GM23248 (cell line): ENCODE data around the gene MALAT1. TPM values are rescaled to one million over a fixed set of nuclear protein-coding genes. Genes with fewer than 3 reads are reported as not detected.

Experiments
- DNase-seq: peaks from one replicate; pipeline ENCODE4 v3.0.0-alpha.2; 2015
- H2AFZ ChIP-seq: fragments of 200-600 bp; sonication (generic); 2 replicates; pipeline ENCODE4 v1.6.1; 2016; ENCODE audit warnings: antibody characterized with exemption
- H3F3A ChIP-seq: fragments of 200-600 bp; sonication (generic); 2 replicates; pipeline ENCODE4 v1.6.1; 2016; ENCODE audit warnings: mild to moderate bottlenecking, antibody characterized with exemption, mixed run types; ENCODE audit not compliant: insufficient read depth
- H3K27ac ChIP-seq: fragments of 200-600 bp; sonication (generic); 2 replicates; pipeline ENCODE4 v1.5.1; 2016; ENCODE audit warnings: mild to moderate bottlenecking
- H3K27me3 ChIP-seq: fragments of 200-600 bp; sonication (generic); replicated peaks from 2 replicates; pipeline ENCODE4 v1.6.1; 2016; ENCODE audit warnings: mild to moderate bottlenecking; ENCODE audit not compliant: insufficient read depth
- H3K36me3 ChIP-seq: fragments of 200-600 bp; sonication (generic); 2 replicates; pipeline ENCODE4 v1.6.1; 2016; ENCODE audit warnings: low read depth, mild to moderate bottlenecking
- H3K4me1 ChIP-seq: fragments of 200-600 bp; sonication (generic); 2 replicates; pipeline ENCODE4 v1.6.1; 2016; ENCODE audit warnings: mild to moderate bottlenecking; ENCODE audit not compliant: insufficient read depth
- H3K4me2 ChIP-seq: fragments of 200-600 bp; sonication (generic); one replicate; pipeline ENCODE4 v1.6.1; 2016; ENCODE audit warnings: mild to moderate bottlenecking; ENCODE audit not compliant: unreplicated experiment
- H3K4me3 ChIP-seq: fragments of 200-600 bp; sonication (generic); 2 replicates; pipeline ENCODE4 v1.5.1; 2016; ENCODE audit warnings: mild to moderate bottlenecking
- H3K79me2 ChIP-seq: fragments of 200-600 bp; sonication (generic); 2 replicates; pipeline ENCODE4 v1.6.1; 2016; ENCODE audit warnings: mild to moderate bottlenecking; ENCODE audit not compliant: insufficient read depth
- H3K9ac ChIP-seq: fragments of 200-600 bp; sonication (generic); 2 replicates; pipeline ENCODE4 v1.6.1; 2016; ENCODE audit warnings: mild to moderate bottlenecking
- H3K9me2 ChIP-seq: fragments of 200-600 bp; sonication (generic); 2 replicates; pipeline ENCODE4 v1.6.1; 2016; ENCODE audit warnings: mixed run types, mild to moderate bottlenecking, moderate library complexity; ENCODE audit not compliant: insufficient read depth
- H3K9me3 ChIP-seq: fragments of 200-600 bp; sonication (generic); one replicate; pipeline ENCODE4 v1.6.1; 2017; ENCODE audit warnings: low read depth
- H4K20me1 ChIP-seq: fragments of 200-600 bp; sonication (generic); 2 replicates; pipeline ENCODE4 v1.6.0; 2016; ENCODE audit not compliant: insufficient read depth
- EZH2 ChIP-seq: fragments of 200-600 bp; sonication (generic); IDR thresholded peaks from 2 replicates; pipeline ENCODE4 v1.6.1; 2018; ENCODE audit warnings: antibody characterized with exemption, mild to moderate bottlenecking; ENCODE audit not compliant: insufficient read depth, poor library complexity, severe bottlenecking
- EZH2phosphoT487 ChIP-seq: fragments of 200-600 bp; sonication (generic); IDR thresholded peaks from 2 replicates; pipeline ENCODE4 v1.6.1; 2018; ENCODE audit warnings: antibody characterized with exemption, moderate library complexity, mild to moderate bottlenecking, low read depth; ENCODE audit not compliant: insufficient read depth
- WGBS, 2 experiments: methylation state at CpG; one replicate each; pipeline ENCODE4 v1.1.6; 2015 to 2017; ENCODE audit warnings: low lambda C conversion rate in 2 of 2, low coverage in 1 of 2; ENCODE audit errors: missing lambda C conversion rate in 2 of 2; 5-methylcytosine and 5-hydroxymethylcytosine counted together
- in situ Hi-C: fragments of 300-500 bp; cut with MboI; formaldehyde crosslinking; loops from 2 replicates; pipeline ENCODE4 v1.15.0; 2020
- polyA plus RNA-seq: library from polyadenylated mRNA; unstranded; fragments of >200 nt; fragmentation: Nextera tagmentation; extraction: Ambion mirVana; gene quantifications from 2 replicates; pipeline ENCODE4 v1.2.1, GENCODE V29; 2016
- small RNA-seq: library from RNA; depleted of rRNA; stranded (forward); fragments of <200 nt; gene quantifications from one replicate; pipeline ENCODE3, GENCODE V24; 2014; ENCODE audit warnings: low read depth, low replicate concordance
- total RNA-seq: library from RNA; depleted of rRNA; stranded (reverse); fragments of >200 nt; shearing (Covaris generic); gene quantifications from 2 replicates; pipeline ENCODE4 v1.2.3, GENCODE V29; 2014; rRNA removed

Gene MALAT1
- total and polyA plus RNA-seq, 2 experiments from 2014 or later: 2,638 to 13,207 TPM

GRCh38 chr11:65554842-65555430 lies 56.1 kb downstream of the MALAT1 start:
- Histone ChIP-seq H3F3A (peaks cover 25% of the 10 kb centered on the region), H3K36me3 (peaks cover 7% of the 10 kb centered on the region; the same call in 1 of the 2 replicates), H3K9me2 (no peaks in the 10 kb centered on the region), H3K4me1 (peaks cover 34% of the 10 kb centered on the region), H4K20me1 (no peaks in the 10 kb centered on the region), H3K27ac (peak overlapping the region; percentile 89; the same call in 1 of the 2 replicates), H3K4me3 (0 out of 2 replicates have a peak overlapping the region, but pooled peaks have one; percentile 34), H2AFZ (no peak overlapping the region), H3K79me2 (peaks cover 34% of the 10 kb centered on the region), H3K4me2 (peak overlapping the region; percentile 50), H3K9ac (peak overlapping the region; percentile 48; the same call in 1 of the 2 replicates), H3K27me3 (no peaks in the 10 kb centered on the region), H3K9me3 (no peaks in the 10 kb centered on the region)
- DNase-seq: no peak
- in situ Hi-C loops: no loop called here
- WGBS, 2 experiments: 79 to 82% methylated on average over 4 of the region's 4 CpGs
- TF ChIP-seq EZH2 (no peak), EZH2phosphoT487 (no peak)

DNA sequence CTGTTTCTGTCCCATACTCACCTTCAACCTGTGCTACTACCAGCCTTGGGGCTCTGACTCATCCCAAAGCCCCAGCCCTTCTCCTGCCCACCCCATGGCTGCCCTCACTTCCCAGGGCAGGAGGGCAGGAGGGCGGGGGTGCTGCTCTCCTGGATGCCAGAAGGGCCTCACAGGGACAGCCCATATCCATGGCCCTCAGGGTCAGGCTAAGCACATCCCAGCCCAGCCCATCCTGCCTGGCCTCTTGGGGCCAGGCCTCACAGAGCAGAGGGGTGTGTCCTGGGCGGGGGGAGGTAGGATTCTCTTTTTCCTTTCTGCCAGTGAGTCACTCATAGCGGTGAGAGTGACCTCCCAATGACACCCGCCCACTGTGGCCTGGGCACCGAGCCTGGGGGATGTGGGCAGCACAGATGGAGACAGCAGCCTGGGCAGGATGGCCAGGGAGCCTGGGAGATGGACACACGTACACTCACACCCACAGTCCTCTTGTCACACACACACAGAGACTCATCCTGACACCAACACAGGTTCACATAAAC lies 56.9 kb downstream of the MALAT1 start:
- Histone ChIP-seq H3K4me3 (peak overlapping the region; percentile 84), H3K79me2 (peaks cover 34% of the 10 kb centered on the region), H3K9ac (peak overlapping the region; percentile 87), H3F3A (peaks cover 33% of the 10 kb centered on the region), H3K9me3 (no peaks in the 10 kb centered on the region), H2AFZ (no peak overlapping the region), H3K4me2 (peak overlapping the region; percentile 83), H3K4me1 (peaks cover 42% of the 10 kb centered on the region), H3K9me2 (no peaks in the 10 kb centered on the region), H3K36me3 (peaks cover 5% of the 10 kb centered on the region; the same call in 1 of the 2 replicates), H4K20me1 (no peaks in the 10 kb centered on the region), H3K27me3 (no peaks in the 10 kb centered on the region), H3K27ac (peak overlapping the region; percentile 89)
- in situ Hi-C loops: no loop called here
- TF ChIP-seq EZH2 (no peak), EZH2phosphoT487 (no peak)
- whole genome bisulfite sequencing, 2 experiments: 3 to 12% methylated on average over 6 of the region's 6 CpGs
- peak; percentile 95 for DNase-seq

Small RNAs within 50 kb of the gene (small RNA-seq; reads per million reads assigned to genes)
- not detected for gene RF01684

Other genes starting within 250 kb of the MALAT1 start
- 6.7 and 8.6 TPM in 2 replicates for gene POLA2, start 237.1 kb upstream of the MALAT1 start, total RNA-seq
- 8.7 and 8.9 TPM in 2 replicates for gene POLA2, start 237.1 kb upstream of the MALAT1 start, polyA plus RNA-seq
- 32.1 and 32.6 TPM in 2 replicates for gene CDC42EP2, start 184.2 kb upstream of the MALAT1 start, total RNA-seq
- gene CDC42EP2, start 184.2 kb upstream of the MALAT1 start, polyA plus RNA-seq: 37.9 and 40.3 TPM in 2 replicates
- 27.7 and 30.0 TPM in 2 replicates for gene DPF2, start 165.2 kb upstream of the MALAT1 start, total RNA-seq
- 51.2 and 54.1 TPM in 2 replicates for gene DPF2, start 165.2 kb upstream of the MALAT1 start, polyA plus RNA-seq
- gene TIGD3, start 144.3 kb upstream of the MALAT1 start, total RNA-seq: not detected in 2 replicates
- gene TIGD3, start 144.3 kb upstream of the MALAT1 start, polyA plus RNA-seq: not detected in 2 replicates
- 3.6 and 6.4 TPM in 2 replicates for gene SLC25A45, start 116.4 kb upstream of the MALAT1 start, total RNA-seq
- gene SLC25A45, start 116.4 kb upstream of the MALAT1 start, polyA plus RNA-seq: 3.7 and 3.9 TPM in 2 replicates
- 80.2 and 106 TPM in 2 replicates for gene FRMD8, start 112.4 kb upstream of the MALAT1 start, total RNA-seq
- gene FRMD8, start 112.4 kb upstream of the MALAT1 start, polyA plus RNA-seq: 25.4 and 30.0 TPM in 2 replicates
- gene NEAT1, start 76.2 kb upstream of the MALAT1 start, total RNA-seq: 74.3 and 143 TPM in 2 replicates
- gene NEAT1, start 76.2 kb upstream of the MALAT1 start, polyA plus RNA-seq: 36.2 and 50.7 TPM in 2 replicates
- 115 and 133 TPM in 2 replicates for gene SCYL1, start 26.0 kb downstream of the MALAT1 start, total RNA-seq
- 90.7 and 98.6 TPM in 2 replicates for gene SCYL1, start 26.0 kb downstream of the MALAT1 start, polyA plus RNA-seq
- gene LTBP3, start 59.3 kb downstream of the MALAT1 start, total RNA-seq: 98.4 and 112 TPM in 2 replicates
- gene LTBP3, start 59.3 kb downstream of the MALAT1 start, polyA plus RNA-seq: 36.5 and 39.6 TPM in 2 replicates
- gene ZNRD2, start 71.4 kb downstream of the MALAT1 start, total RNA-seq: 41.9 and 54.5 TPM in 2 replicates
- gene ZNRD2, start 71.4 kb downstream of the MALAT1 start, polyA plus RNA-seq: 69.3 and 74.9 TPM in 2 replicates
- 41.2 and 67.0 TPM in 2 replicates for gene FAM89B, start 73.5 kb downstream of the MALAT1 start, total RNA-seq
- 73.1 and 76.3 TPM in 2 replicates for gene FAM89B, start 73.5 kb downstream of the MALAT1 start, polyA plus RNA-seq
- gene EHBP1L1, start 77.0 kb downstream of the MALAT1 start, total RNA-seq: 85.5 and 88.5 TPM in 2 replicates
- gene EHBP1L1, start 77.0 kb downstream of the MALAT1 start, polyA plus RNA-seq: 11.5 and 12.6 TPM in 2 replicates
- not detected in 2 replicates for gene KCNK7, start 96.8 kb downstream of the MALAT1 start, total RNA-seq
- not detected in 2 replicates for gene KCNK7, start 96.8 kb downstream of the MALAT1 start, polyA plus RNA-seq
- 17.6 and 24.7 TPM in 2 replicates for gene MAP3K11, start 115.2 kb downstream of the MALAT1 start, total RNA-seq
- gene MAP3K11, start 115.2 kb downstream of the MALAT1 start, polyA plus RNA-seq: 9.5 and 10.6 TPM in 2 replicates
- gene PCNX3, start 116.7 kb downstream of the MALAT1 start, total RNA-seq: 23.5 and 30.2 TPM in 2 replicates
- 8.1 and 8.6 TPM in 2 replicates for gene PCNX3, start 116.7 kb downstream of the MALAT1 start, polyA plus RNA-seq
- gene SIPA1, start 139.1 kb downstream of the MALAT1 start, total RNA-seq: 15.9 and 16.6 TPM in 2 replicates
- 10.8 and 13.0 TPM in 2 replicates for gene SIPA1, start 139.1 kb downstream of the MALAT1 start, polyA plus RNA-seq
- gene RELA, start 163.9 kb downstream of the MALAT1 start, total RNA-seq: 38.4 and 45.1 TPM in 2 replicates
- 67.8 and 74.3 TPM in 2 replicates for gene RELA, start 163.9 kb downstream of the MALAT1 start, polyA plus RNA-seq
- gene KAT5, start 213.2 kb downstream of the MALAT1 start, total RNA-seq: 36.6 and 47.4 TPM in 2 replicates
- 28.8 and 29.5 TPM in 2 replicates for gene KAT5, start 213.2 kb downstream of the MALAT1 start, polyA plus RNA-seq
- 45.7 and 56.1 TPM in 2 replicates for gene RNASEH2C, start 221.8 kb downstream of the MALAT1 start, total RNA-seq
- gene RNASEH2C, start 221.8 kb downstream of the MALAT1 start, polyA plus RNA-seq: 115 and 117 TPM in 2 replicates